Measurements from ENCODE around the gene SLC24A5.

The SLC24A5 gene

DNA sequence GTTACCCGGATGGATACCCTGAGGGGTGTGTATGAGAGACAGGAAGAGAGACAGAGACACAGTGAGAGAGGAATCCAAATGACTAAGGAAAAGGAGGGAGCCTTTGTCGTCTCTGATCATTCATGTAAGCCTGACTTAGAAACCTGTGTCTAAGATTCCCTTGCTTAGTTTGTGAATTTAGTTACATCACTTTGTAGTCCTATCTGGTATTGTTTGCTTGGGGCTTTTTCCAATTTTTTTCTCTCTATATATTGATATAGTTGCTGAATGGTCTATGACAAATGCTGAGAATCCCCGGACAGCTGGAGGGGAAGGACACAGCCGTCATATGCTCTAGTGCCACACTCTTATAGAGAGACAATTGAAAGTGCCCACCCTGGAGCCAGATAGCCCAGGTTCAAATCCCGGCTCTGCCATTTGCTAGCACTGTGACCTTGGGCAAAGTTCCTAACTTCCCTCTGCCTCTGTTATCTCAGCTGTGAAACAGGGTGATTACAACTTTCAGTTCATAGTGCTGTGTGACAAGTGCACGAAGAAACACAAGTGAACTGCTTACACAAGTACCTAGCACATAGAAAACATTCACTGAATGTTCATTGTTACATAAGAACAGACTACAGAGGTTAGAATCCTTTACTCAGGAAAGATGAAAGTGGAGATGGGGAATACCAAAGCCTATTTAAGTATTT is 6.0 kb downstream of the SLC24A5 start:
- H3K4me3 ChIP-seq (ENCODE audit: low read depth, low read length): no peak overlapping the region
- TF ChIP-seq, protein P1, sequence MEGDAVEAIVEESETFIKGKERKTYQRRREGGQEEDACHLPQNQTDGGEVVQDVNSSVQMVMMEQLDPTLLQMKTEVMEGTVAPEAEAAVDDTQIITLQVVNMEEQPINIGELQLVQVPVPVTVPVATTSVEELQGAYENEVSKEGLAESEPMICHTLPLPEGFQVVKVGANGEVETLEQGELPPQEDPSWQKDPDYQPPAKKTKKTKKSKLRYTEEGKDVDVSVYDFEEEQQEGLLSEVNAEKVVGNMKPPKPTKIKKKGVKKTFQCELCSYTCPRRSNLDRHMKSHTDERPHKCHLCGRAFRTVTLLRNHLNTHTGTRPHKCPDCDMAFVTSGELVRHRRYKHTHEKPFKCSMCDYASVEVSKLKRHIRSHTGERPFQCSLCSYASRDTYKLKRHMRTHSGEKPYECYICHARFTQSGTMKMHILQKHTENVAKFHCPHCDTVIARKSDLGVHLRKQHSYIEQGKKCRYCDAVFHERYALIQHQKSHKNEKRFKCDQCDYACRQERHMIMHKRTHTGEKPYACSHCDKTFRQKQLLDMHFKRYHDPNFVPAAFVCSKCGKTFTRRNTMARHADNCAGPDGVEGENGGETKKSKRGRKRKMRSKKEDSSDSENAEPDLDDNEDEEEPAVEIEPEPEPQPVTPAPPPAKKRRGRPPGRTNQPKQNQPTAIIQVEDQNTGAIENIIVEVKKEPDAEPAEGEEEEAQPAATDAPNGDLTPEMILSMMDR (IDR thresholded peaks at IDR 0.05; ENCODE audit: insufficient read depth, low read depth, low read length, missing control alignments): no peak
- no peak for DNase-seq (ENCODE audit: low read depth)

DNA sequence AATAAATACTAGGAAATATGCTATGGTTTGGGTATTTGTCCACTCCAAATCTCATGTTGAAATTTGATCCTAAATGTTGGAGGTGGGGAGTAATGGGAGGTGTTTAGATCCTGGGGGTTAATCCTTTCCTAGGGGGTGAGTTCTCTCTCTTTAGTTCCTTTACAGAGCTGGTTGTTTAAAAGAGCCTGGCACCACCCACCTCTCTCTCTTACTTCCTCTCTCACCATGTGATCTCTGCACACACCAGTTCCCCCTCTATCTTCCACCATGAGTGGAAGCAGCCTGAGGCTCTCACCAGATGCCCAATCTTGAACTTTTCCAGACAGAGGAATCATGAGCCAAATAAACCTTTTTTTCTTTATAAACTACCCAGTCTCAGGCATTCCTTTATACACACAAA is 10.5 kb downstream of the SLC24A5 start:
- DNase-seq (ENCODE audit: low read depth): no peak
- TF ChIP-seq, protein P1 (IDR thresholded peaks at IDR 0.05; ENCODE audit: insufficient read depth, low read depth, low read length, missing control alignments): no peak
- no peak overlapping the region for H3K4me3 ChIP-seq (ENCODE audit: low read depth, low read length)

DNA sequence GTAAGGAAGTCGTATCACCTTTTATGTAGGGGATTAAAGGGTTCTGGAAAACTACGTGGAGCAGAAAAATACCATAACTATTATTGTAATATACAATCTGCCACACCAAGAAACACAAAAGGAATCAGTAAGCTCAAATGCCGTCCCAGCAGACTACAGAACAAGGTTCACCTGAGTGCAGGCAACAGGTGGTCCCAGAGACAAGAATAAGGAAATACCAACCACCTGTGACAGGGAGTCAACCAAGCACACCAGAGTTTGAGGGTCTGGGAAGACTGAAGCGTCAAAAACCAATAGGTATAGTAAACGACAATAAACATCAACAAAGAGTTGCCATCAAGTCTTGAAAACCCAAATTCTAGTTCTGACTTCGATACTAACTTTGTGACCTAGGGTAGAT is 12.1 kb downstream of the SLC24A5 start:
- H3K4me3 ChIP-seq (ENCODE audit: low read depth, low read length): no peak overlapping the region
- TF ChIP-seq, protein P1 (IDR thresholded peaks at IDR 0.05; ENCODE audit: insufficient read depth, low read depth, low read length, missing control alignments): no peak
- no peak for DNase-seq (ENCODE audit: low read depth)

DNA sequence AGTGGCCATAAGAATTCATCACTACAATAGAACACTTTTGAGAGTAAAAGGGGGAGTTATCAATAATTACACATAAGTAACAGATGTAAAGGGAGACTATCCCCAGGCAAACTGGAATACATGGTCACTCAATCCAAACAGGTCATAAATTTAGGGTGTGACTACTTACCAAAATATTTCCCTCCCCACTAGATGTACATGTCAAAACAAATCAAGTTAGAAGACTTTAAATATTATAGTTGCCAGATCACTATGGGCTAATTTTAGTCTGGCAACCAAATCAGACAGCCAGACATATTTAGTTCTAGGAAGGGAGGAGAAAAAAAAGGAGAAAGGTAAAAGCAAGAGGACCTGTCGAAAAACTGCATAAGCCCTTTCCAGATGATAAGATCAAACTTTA is 23.1 kb downstream of the SLC24A5 start:
- DNase-seq (ENCODE audit: low read depth): no peak
- H3K4me3 ChIP-seq (ENCODE audit: low read depth, low read length): no peak overlapping the region
- TF ChIP-seq, protein P1 (IDR thresholded peaks at IDR 0.05; ENCODE audit: insufficient read depth, low read depth, low read length, missing control alignments): no peak

DNA sequence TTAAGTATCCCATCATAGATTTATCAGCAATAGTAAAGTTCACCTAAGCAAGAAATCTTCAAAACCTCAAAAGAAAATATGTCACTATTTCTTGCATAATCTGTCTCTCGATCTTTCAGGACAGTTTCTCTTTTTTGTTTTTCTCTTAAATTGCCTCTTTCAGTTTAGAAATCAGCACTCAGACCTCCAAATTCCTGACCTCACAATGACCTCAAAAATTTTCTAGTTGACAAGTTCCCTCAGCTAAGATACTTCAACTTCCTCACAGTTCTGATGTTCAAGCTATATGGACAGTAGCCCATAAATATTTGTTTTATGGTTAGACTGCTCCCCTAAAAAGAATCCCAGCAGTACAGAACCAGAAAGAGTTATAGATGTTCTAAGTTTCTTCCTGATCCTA is 24.1 kb downstream of the SLC24A5 start:
- peak; percentile 52 for DNase-seq (ENCODE audit: low read depth)
- TF ChIP-seq, protein P1 (IDR thresholded peaks at IDR 0.05; ENCODE audit: insufficient read depth, low read depth, low read length, missing control alignments): no peak
- peak overlapping the region; percentile 15; the same call in 1 of the 2 replicates for H3K4me3 ChIP-seq (ENCODE audit: low read depth, low read length)

DNA sequence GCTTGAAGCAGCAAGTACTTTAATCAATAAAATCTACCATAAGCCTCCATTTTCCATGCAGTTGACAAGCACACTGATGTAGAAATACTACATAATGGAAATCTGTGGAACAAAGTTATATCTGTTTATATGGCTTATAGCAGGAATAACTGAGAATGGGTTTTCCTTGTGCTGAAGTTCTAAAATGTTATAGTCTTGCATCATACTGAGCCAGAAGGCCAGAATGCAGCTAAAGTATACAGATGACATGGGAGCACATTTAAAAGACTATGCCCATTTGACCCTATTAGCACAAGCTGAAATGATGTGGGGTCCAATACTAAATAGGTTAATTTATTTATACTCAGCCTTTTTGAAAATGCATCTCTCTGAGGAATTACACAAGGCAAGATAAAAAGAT is 25.1 kb downstream of the SLC24A5 start:
- H3K4me3 ChIP-seq (ENCODE audit: low read depth, low read length): no peak overlapping the region
- no peak for DNase-seq (ENCODE audit: low read depth)
- TF ChIP-seq, protein P1 (IDR thresholded peaks at IDR 0.05; ENCODE audit: insufficient read depth, low read depth, low read length, missing control alignments): no peak

DNA sequence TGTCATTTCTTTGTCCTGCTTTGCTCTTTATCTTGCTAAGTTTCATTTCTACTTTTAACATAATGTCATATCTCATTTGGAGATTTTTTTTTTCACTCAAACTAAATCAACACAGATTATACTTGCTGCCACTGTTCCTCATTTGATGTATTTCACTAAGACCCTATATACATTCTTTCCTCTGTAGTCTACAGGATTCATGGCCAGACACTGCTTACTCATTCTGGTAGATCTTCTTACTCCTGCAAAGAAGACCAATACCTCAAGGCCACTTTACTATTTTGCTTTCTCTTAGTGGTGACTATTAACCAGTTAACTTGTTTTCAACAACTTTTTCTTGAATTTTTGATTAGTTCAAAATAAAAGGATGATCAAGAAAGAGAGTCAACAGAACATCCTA is 26.6 kb downstream of the SLC24A5 start:
- peak; percentile 2 for DNase-seq (ENCODE audit: low read depth)
- TF ChIP-seq, protein P1 (IDR thresholded peaks at IDR 0.05; ENCODE audit: insufficient read depth, low read depth, low read length, missing control alignments): no peak
- H3K4me3 ChIP-seq (ENCODE audit: low read depth, low read length): no peak overlapping the region

Measured in GM12865 (cell line).